Astrocyte of the cerebellum (primary cell): ENCODE data around the gene LRRFIP1.

Experiments used
- DNase-seq: peaks from one replicate; pipeline ENCODE4 v3.0.0-alpha.2; 2011; ENCODE audit warnings: low read depth
- H3K4me3 ChIP-seq: 2 replicates; pipeline ENCODE4 v1.5.1; 2011; ENCODE audit warnings: mild to moderate bottlenecking, low read depth, low read length, moderate library complexity
- in situ Hi-C: cut with HindIII; loops from 2 replicates; pipeline ENCODE4 v1.10.0; 2017; ENCODE audit warnings: low sequenced_read_pairs
- TF ChIP-seq, protein P1 (sequence below): IDR thresholded peaks from 2 replicates; pipeline ENCODE4 v1.5.1; 2012; ENCODE audit warnings: low read length, low read depth, moderate library complexity, mild to moderate bottlenecking; ENCODE audit errors: missing control alignments

Gene LRRFIP1

DNA sequence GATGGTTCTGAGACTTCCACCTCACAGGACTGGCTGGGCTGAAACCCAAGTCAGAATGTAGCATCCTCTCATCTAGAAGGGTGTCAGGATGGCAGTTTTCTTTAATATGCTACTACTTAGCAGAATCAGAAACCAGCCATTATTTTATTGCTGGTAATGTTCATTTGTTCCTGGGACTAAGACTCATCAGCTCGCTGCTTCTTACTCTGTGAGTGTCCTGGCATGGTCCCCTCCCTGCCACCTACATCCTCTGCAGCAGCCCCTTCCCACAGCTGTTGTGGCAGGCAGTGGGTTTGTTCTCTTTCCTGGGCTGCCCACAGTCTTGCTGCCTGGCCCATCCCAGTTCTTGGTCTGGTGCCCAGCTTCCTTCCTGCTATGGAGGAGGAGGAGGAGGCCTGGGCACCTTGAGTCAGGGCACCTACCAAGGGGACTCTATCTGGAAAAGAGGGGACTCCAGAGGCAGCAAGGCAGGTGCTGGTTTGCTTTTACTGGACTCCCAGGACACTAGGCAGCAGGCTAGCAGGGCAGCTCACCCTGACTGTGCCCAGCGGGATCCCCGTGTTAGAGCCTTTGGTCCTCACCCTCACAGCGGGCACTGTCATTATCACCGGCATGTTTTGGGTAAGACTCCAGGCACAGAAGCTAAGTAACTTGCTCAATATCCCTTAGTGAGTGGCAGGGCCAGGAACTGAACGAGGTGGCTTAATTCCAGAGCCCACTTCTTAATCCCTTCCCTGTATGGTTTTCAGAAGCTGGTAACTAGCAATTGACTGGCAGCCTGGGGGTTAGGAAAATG, 62.1 kb downstream of the LRRFIP1 start:
- TF ChIP-seq, protein P1, sequence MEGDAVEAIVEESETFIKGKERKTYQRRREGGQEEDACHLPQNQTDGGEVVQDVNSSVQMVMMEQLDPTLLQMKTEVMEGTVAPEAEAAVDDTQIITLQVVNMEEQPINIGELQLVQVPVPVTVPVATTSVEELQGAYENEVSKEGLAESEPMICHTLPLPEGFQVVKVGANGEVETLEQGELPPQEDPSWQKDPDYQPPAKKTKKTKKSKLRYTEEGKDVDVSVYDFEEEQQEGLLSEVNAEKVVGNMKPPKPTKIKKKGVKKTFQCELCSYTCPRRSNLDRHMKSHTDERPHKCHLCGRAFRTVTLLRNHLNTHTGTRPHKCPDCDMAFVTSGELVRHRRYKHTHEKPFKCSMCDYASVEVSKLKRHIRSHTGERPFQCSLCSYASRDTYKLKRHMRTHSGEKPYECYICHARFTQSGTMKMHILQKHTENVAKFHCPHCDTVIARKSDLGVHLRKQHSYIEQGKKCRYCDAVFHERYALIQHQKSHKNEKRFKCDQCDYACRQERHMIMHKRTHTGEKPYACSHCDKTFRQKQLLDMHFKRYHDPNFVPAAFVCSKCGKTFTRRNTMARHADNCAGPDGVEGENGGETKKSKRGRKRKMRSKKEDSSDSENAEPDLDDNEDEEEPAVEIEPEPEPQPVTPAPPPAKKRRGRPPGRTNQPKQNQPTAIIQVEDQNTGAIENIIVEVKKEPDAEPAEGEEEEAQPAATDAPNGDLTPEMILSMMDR = no peak
- H3K4me3 ChIP-seq = no peak overlapping the region
- in situ Hi-C loops = no loop called here
- no peak for DNase-seq

DNA sequence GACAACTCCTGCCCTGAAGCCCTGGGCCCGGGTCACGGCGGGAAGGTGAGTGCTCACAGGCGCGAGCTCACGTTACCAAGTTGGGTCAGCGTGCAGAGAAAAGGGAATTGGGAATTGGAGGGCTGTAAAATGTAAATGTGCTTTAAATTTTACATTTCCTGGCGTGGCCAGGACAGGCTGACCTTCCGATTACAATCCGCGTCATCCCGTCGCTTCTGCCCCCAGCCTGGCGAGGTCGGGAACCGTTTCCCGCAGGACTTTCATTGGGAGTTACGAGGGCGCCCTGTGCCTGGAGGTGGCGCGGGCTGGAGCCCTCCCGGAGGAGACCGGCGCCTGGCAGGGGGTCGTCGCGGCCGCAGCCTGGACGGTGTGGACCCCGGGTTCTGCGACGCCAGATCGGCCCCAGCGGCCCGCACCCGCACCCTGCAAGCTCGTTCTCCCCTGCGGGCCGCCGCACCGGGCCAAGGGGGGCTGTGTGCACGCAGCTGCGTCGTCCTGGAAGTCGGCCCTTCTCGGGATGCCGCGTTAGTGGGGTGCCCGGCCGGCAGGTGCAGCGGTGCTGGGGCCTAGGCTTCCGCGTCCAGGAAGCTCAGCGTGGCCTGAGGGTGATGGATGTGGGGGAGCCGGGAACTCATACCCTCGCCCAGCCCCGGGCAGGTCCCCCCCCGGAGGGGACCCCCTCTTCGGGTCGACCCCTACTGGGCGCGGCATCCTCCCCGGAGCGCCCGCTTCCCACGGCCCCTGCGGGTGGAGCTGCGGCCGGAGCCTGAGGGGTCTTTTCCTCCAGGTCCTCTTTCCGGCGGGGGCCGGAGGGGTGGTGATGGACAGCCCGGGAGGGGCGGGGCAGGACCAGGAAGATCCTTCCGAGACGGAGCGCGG, 63.9 kb downstream of the LRRFIP1 start:
- TF ChIP-seq, protein P1 = no peak
- DNase-seq = no peak
- in situ Hi-C loops = no loop called here
- peak overlapping the region; percentile 70 for H3K4me3 ChIP-seq

DNA sequence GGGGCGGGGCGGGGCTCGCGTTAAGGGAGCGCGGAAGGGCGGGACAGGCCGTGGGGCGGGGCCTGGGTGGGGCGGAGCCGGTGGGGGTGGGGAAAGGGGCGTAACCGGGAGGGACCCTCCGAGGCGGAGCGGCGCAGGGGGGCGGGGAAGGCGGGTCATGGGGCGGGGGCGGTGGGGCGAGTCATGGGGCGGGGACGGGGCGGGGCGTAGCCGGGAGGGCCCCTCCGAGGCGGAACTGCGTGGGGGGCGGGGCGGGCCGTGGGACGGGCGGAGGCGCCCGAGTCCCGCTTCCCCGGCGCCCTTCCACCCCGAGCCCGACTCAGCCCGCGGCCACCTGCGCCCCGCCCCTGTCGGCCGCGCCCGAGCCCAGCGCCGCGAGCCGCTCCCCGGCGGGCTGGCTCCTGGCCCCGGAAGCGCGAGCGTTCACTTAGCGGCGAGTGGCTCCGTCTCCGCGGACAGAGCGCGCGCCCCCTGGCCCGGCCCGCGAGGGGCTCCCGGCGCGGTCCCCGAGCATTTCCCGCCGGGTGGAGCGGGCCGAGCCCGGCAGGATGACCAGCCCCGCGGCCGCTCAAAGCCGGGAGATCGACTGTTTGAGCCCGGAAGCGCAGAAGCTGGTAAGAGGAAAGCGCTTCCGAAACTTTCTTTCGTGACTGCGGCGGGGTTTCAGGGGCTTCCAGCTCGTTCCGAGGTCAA, 64.7 kb downstream of the LRRFIP1 start:
- in situ Hi-C loops = no loop called here
- peak overlapping the region; percentile 89 for H3K4me3 ChIP-seq
- DNase-seq = peak; percentile 76
- TF ChIP-seq, protein P1 = no peak

DNA sequence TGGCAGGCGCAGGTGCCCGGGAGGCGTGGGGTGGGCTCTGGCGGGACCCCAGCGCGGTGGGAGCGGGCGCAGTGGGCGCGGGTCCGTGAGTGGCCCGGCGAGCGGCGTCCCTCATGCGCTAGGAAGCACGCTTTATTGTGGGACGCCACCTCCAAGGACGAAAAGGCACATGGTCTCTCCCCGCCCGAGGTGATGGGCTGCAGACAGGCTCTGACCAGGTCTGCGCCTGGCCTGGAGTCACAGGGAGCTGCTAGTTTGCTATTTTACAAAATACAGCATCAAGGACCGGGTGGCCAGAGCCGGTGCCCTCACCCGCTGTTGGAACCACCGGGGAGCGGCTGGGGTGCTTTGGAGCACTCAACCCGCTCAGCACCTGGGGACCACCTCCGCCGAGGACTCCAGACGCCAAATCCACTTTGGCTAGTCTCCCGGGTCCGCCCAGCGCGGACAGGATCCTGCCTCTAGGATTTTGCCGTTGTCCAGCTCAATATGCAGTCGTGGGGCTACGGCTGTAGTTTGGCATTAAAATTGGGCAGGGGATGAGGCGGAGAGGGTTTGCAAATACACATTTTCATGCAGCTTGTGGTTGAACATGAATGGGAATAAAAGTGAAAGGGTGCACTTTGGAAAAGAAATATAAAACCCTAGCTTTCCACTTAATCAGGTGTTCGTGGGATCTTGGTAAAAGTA, 65.4 kb downstream of the LRRFIP1 start:
- peak overlapping the region; percentile 89 for H3K4me3 ChIP-seq
- DNase-seq = no peak
- in situ Hi-C loops = no loop called here
- TF ChIP-seq, protein P1 = no peak

DNA sequence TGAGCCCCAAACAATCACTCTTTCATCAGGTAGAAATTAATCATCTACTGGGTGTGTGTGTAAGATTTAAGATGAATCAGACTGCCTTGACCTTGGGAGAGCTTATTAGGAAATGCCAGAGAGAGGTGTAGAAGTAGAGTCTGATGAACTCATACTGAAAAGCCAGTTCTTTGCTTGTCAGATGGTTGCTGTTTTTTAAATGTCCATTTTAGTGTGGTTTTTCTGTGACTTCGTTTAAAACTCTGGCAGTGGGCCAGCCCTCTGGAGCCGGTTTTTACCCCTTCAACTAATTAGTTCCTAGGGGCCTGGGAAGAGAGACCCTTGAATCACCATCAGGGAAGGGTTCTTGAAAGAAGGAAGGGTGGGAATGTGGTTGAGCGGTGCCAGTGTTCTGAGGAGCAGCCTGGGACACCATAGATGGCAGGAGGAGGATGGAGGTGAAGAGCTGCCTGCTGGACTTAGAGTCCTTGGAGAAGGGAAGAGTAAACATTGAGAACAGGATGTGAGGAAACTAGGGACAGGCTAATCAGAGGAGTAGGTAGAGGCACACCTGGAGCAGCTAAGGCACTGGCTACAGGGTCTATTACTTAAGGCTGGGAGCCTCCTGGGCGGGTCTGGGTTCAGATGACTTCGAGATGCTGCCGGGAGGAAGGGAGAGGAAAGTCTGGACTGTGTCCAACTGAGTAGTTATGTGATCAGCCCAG, 66.1 kb downstream of the LRRFIP1 start:
- TF ChIP-seq, protein P1 = no peak
- peak overlapping the region; percentile 89 for H3K4me3 ChIP-seq
- DNase-seq = no peak
- in situ Hi-C loops = no loop called here
